Activated T-cell treated with anti-CD3 and anti-CD28 coated beads, Interleukin-2, amount 50 U/mL, for 24 hours (primary cell): ENCODE data around the gene KDM4D.
"Not testable (repeated sequence)": the region's sequence is repeated elsewhere in the genome, so short reads cannot be mapped to it uniquely, and the experiment has no call there.

Experiments
- DNase-seq: peaks from one replicate; pipeline ENCODE4 v3.0.0-alpha.2; 2020
- H3K27ac Mint-ChIP-seq: 2 replicates; pipeline ENCODE4 v1.8.0; 2020; ENCODE audit warnings: mild to moderate bottlenecking, mixed read lengths
- H3K27me3 Mint-ChIP-seq: 2 replicates; pipeline ENCODE4 v1.8.0; 2020; ENCODE audit warnings: mixed read lengths
- H3K36me3 Mint-ChIP-seq: 2 replicates; pipeline ENCODE4 v1.8.0; 2020; ENCODE audit warnings: low read depth, mixed read lengths
- H3K4me1 Mint-ChIP-seq: 2 replicates; pipeline ENCODE4 v1.8.0; 2020; ENCODE audit warnings: low read depth, mixed read lengths
- H3K4me3 Mint-ChIP-seq: 2 replicates; pipeline ENCODE4 v1.8.0; 2020; ENCODE audit warnings: mild to moderate bottlenecking, moderate library complexity, mixed read lengths
- H3K9me3 Mint-ChIP-seq: 2 replicates; pipeline ENCODE4 v1.8.0; 2020; ENCODE audit warnings: mixed read lengths

The KDM4D gene

DNA sequence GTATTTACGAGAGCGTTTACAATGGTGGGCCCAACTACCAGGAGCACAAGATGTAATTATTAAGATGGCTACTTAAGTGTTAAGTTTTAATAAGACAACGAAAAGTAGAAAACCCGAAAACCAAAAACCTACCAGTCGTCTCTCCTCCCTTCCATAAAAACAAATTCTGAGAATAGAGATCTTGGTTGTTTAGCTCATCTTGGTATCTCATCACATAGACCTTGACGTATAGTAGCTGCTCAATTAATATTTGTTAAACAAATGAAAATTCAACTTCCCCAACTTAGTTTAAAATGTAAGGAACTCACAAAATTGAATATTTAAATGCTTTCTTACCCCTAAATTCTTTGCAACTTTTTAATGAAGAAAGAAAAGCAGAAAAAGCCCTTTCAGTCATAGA, 669 bp downstream of the KDM4D start:
- Mint-ChIP-seq H3K4me3 (peak overlapping the region; percentile 92), H3K4me1 (peaks cover 32% of the 10 kb centered on the region), H3K27me3 (no peaks in the 10 kb centered on the region), H3K27ac (peak overlapping the region; percentile 94), H3K9me3 (no peaks in the 10 kb centered on the region), H3K36me3 (peaks cover 46% of the 10 kb centered on the region)
- no peak for DNase-seq

DNA sequence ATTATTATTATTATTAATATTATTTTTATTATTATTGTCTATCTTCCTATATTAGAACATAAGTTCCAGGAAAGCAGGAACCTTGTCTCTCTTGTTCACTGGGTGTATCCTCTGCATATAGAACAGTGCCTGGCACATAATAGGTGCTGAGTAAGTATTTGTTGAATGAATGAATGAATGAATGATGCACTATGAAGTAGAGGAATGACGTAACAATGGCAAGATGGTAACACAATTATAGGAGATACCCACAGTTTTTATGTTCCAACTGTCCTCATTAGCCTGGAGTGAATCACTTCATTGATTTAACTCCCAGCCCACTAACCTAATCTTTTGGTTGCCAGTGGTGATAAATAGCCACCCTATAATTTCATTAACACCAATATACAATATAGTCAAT, 2.1 kb downstream of the KDM4D start:
- Mint-ChIP-seq H3K36me3 (peaks cover 32% of the 10 kb centered on the region), H3K4me1 (peaks cover 30% of the 10 kb centered on the region), H3K27ac (no peak overlapping the region), H3K4me3 (no peak overlapping the region), H3K27me3 (no peaks in the 10 kb centered on the region), H3K9me3 (no peaks in the 10 kb centered on the region)
- no peak for DNase-seq

GRCh38 chr11:94987378-94987777, 13.9 kb downstream of the KDM4D start:
- peaks cover 40% of the 10 kb centered on the region for H3K27me3 Mint-ChIP-seq
- no peak overlapping the region for H3K4me3 Mint-ChIP-seq
- H3K36me3 Mint-ChIP-seq: no peaks in the 10 kb centered on the region

GRCh38 chr11:94988748-94989147, 15.2 kb downstream of the KDM4D start:
- Mint-ChIP-seq H3K4me3 (no peak overlapping the region), H3K36me3 (no peaks in the 10 kb centered on the region), H3K27ac (no peak overlapping the region), H3K9me3 (no peaks in the 10 kb centered on the region), H3K27me3 (peaks cover 40% of the 10 kb centered on the region), H3K4me1 (peaks cover 1% of the 10 kb centered on the region)
- DNase-seq: no peak

More at GRCh38 chr11:94987378-94987777, 13.9 kb downstream of the KDM4D start:
- no peak for DNase-seq
- Mint-ChIP-seq H3K4me1 (peaks cover 1% of the 10 kb centered on the region), H3K27ac (no peak overlapping the region), H3K9me3 (no peaks in the 10 kb centered on the region)

GRCh38 chr11:94993400-94993943, 20.0 kb downstream of the KDM4D start:
- no peak for DNase-seq

GRCh38 chr11:94997437-94997836, 23.9 kb downstream of the KDM4D start:
- no peaks in the 10 kb centered on the region for H3K27me3 Mint-ChIP-seq
- H3K36me3 Mint-ChIP-seq: peaks cover 2% of the 10 kb centered on the region
- H3K27ac Mint-ChIP-seq: no peak overlapping the region
- DNase-seq: no peak
- no peaks in the 10 kb centered on the region for H3K4me1 Mint-ChIP-seq
- no peak overlapping the region for H3K4me3 Mint-ChIP-seq
- no peaks in the 10 kb centered on the region for H3K9me3 Mint-ChIP-seq

More at GRCh38 chr11:94993400-94993943, 20.0 kb downstream of the KDM4D start:
- H3K27ac Mint-ChIP-seq: no peak overlapping the region
- H3K36me3 Mint-ChIP-seq: peaks cover 1% of the 10 kb centered on the region
- peaks cover 20% of the 10 kb centered on the region for H3K27me3 Mint-ChIP-seq
- peaks cover 1% of the 10 kb centered on the region for H3K4me1 Mint-ChIP-seq
- no peaks in the 10 kb centered on the region for H3K9me3 Mint-ChIP-seq
- H3K4me3 Mint-ChIP-seq: no peak overlapping the region

DNA sequence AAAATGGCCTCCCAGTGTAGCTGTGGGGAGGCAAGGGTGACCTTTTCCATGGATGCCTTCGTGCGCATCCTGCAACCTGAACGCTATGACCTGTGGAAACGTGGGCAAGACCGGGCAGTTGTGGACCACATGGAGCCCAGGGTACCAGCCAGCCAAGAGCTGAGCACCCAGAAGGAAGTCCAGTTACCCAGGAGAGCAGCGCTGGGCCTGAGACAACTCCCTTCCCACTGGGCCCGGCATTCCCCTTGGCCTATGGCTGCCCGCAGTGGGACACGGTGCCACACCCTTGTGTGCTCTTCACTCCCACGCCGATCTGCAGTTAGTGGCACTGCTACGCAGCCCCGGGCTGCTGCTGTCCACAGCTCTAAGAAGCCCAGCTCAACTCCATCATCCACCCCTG, 24.8 kb downstream of the KDM4D start:
- no peaks in the 10 kb centered on the region for H3K9me3 Mint-ChIP-seq
- no peak for DNase-seq
- H3K27me3 Mint-ChIP-seq: peaks cover 2% of the 10 kb centered on the region
- no peaks in the 10 kb centered on the region for H3K4me1 Mint-ChIP-seq
- no peak overlapping the region for H3K4me3 Mint-ChIP-seq
- peaks cover 2% of the 10 kb centered on the region for H3K36me3 Mint-ChIP-seq
- H3K27ac Mint-ChIP-seq: no peak overlapping the region

GRCh38 chr11:95003716-95004115, 30.2 kb downstream of the KDM4D start:
- no peaks in the 10 kb centered on the region for H3K36me3 Mint-ChIP-seq
- no peak overlapping the region for H3K27ac Mint-ChIP-seq
- no peaks in the 10 kb centered on the region for H3K9me3 Mint-ChIP-seq
- no peak for DNase-seq
- no peak overlapping the region for H3K4me3 Mint-ChIP-seq
- H3K27me3 Mint-ChIP-seq: peaks cover 2% of the 10 kb centered on the region
- no peaks in the 10 kb centered on the region for H3K4me1 Mint-ChIP-seq

GRCh38 chr11:95005642-95006041, 32.1 kb downstream of the KDM4D start:
- Mint-ChIP-seq H3K27ac (no peak overlapping the region), H3K27me3 (peaks cover 2% of the 10 kb centered on the region)

GRCh38 chr11:95011376-95011775, 37.9 kb downstream of the KDM4D start:
- no peak overlapping the region for H3K27ac Mint-ChIP-seq

More at GRCh38 chr11:95005642-95006041, 32.1 kb downstream of the KDM4D start:
- no peak overlapping the region for H3K4me3 Mint-ChIP-seq
- no peaks in the 10 kb centered on the region for H3K4me1 Mint-ChIP-seq
- DNase-seq: no peak
- H3K36me3 Mint-ChIP-seq: no peaks in the 10 kb centered on the region
- H3K9me3 Mint-ChIP-seq: no peaks in the 10 kb centered on the region

GRCh38 chr11:95014184-95014821, 40.8 kb downstream of the KDM4D start:
- Mint-ChIP-seq H3K36me3 (no peaks in the 10 kb centered on the region), H3K4me1 (no peaks in the 10 kb centered on the region), H3K4me3 (no peak overlapping the region), H3K9me3 (no peaks in the 10 kb centered on the region), H3K27ac (no peak overlapping the region), H3K27me3 (peaks cover 27% of the 10 kb centered on the region)
- no peak for DNase-seq

More at GRCh38 chr11:95011376-95011775, 37.9 kb downstream of the KDM4D start:
- no peak overlapping the region for H3K4me3 Mint-ChIP-seq
- no peaks in the 10 kb centered on the region for H3K36me3 Mint-ChIP-seq
- H3K4me1 Mint-ChIP-seq: no peaks in the 10 kb centered on the region
- H3K9me3 Mint-ChIP-seq: no peaks in the 10 kb centered on the region
- no peak for DNase-seq
- H3K27me3 Mint-ChIP-seq: peaks cover 27% of the 10 kb centered on the region

- H3K9me3 Mint-ChIP-seq: no peaks in the 10 kb centered on the region
- H3K4me1 Mint-ChIP-seq: no peaks in the 10 kb centered on the region
- no peak for DNase-seq
- H3K27ac Mint-ChIP-seq: no peak overlapping the region
- H3K27me3 Mint-ChIP-seq: peaks cover 22% of the 10 kb centered on the region
- no peaks in the 10 kb centered on the region for H3K36me3 Mint-ChIP-seq
- no peak overlapping the region for H3K4me3 Mint-ChIP-seq
Observed at GRCh38 chr11:95016139-95016538, 42.6 kb downstream of the KDM4D start.

GRCh38 chr11:95021468-95021867, 48.0 kb downstream of the KDM4D start:
- not testable (repeated sequence) for H3K36me3 Mint-ChIP-seq, H3K27ac Mint-ChIP-seq, DNase-seq, H3K4me1 Mint-ChIP-seq, H3K9me3 Mint-ChIP-seq, H3K27me3 Mint-ChIP-seq, H3K4me3 Mint-ChIP-seq

GRCh38 chr11:95024958-95025357, 51.4 kb downstream of the KDM4D start, which contains the start of gene KDM4E:
KDM4E (plus strand) TSS chr11:95025258; CDS start chr11:95025558, 300 bp downstream.
- H3K27me3 Mint-ChIP-seq: no peaks in the 10 kb centered on the region
- H3K4me1 Mint-ChIP-seq: no peaks in the 10 kb centered on the region
- no peak for DNase-seq
- no peak within 1 kb of the TSS for H3K27ac Mint-ChIP-seq
- H3K4me3 Mint-ChIP-seq: no peak within 1 kb of the TSS
- no peaks in the 10 kb centered on the region for H3K9me3 Mint-ChIP-seq
- no peaks in the 10 kb centered on the region for H3K36me3 Mint-ChIP-seq

GRCh38 chr11:95025594-95025993, 52.1 kb downstream of the KDM4D start:
- not testable (repeated sequence) for H3K36me3 Mint-ChIP-seq

More at GRCh38 chr11:95025594-95025993, 52.1 kb downstream of the KDM4D start:
- DNase-seq, H3K27me3 Mint-ChIP-seq, H3K27ac Mint-ChIP-seq, H3K4me1 Mint-ChIP-seq, H3K9me3 Mint-ChIP-seq, H3K4me3 Mint-ChIP-seq: not testable (repeated sequence)
